WTC11 (cell line): ENCODE data around the gene DYNC2LI1. TPM values are rescaled to one million over a fixed set of nuclear protein-coding genes. Genes with fewer than 3 reads are reported as not detected.

Experiments used
- ATAC-seq: fragments of 200-7000 bp; cut with Tn5 transposase; 2 replicates; pipeline ENCODE4 v1.10.0; 2021; ENCODE audit warnings: mild to moderate bottlenecking, moderate library complexity
- CTCF ChIA-PET: fragments of 300-600 bp; sonication (Branson Sonifier 250); formaldehyde crosslinking; loops from one replicate; lab custom pipeline; 2021; ENCODE audit warnings: antibody characterized with exemption; lab: Charles Lee
- POLR2A ChIA-PET: fragments of 350-600 bp; sonication (Branson Sonifier 250); formaldehyde crosslinking; loops from one replicate; lab custom pipeline; 2021; ENCODE audit warnings: antibody characterized with exemption; lab: Charles Lee
- DNase-seq: peaks from one replicate; pipeline ENCODE4 v3.0.0; 2021; ENCODE audit warnings: low spot score
- H3K27ac Mint-ChIP-seq: 2 replicates; pipeline ENCODE4 v1.8.0; 2021; ENCODE audit warnings: mixed read lengths
- H3K27me3 Mint-ChIP-seq: 2 replicates; pipeline ENCODE4 v1.8.0; 2021; ENCODE audit warnings: low read depth, mild to moderate bottlenecking, moderate library complexity, mixed read lengths
- H3K36me3 Mint-ChIP-seq: 2 replicates; pipeline ENCODE4 v1.8.0; 2021; ENCODE audit warnings: mixed read lengths
- H3K4me1 Mint-ChIP-seq: 2 replicates; pipeline ENCODE4 v1.8.0; 2022; ENCODE audit warnings: mixed read lengths
- H3K4me3 Mint-ChIP-seq: 2 replicates; pipeline ENCODE4 v1.8.0; 2021; ENCODE audit warnings: mild to moderate bottlenecking, moderate library complexity, mixed read lengths
- H3K9me3 Mint-ChIP-seq: 2 replicates; pipeline ENCODE4 v1.8.0; 2021; ENCODE audit warnings: mixed read lengths
- ATF1 ChIP-seq: sonication (generic); formaldehyde crosslinking; IDR thresholded peaks from 2 replicates; pipeline ENCODE4 v1.8.1; 2023; ENCODE audit warnings: mild to moderate bottlenecking, moderate library complexity, missing genetic modification reagents
- ATF3 ChIP-seq: sonication (generic); formaldehyde crosslinking; conservative IDR thresholded peaks from 2 replicates; pipeline ENCODE4 v1.8.1; 2022; ENCODE audit warnings: mild to moderate bottlenecking, missing genetic modification reagents
- ESRRA ChIP-seq: sonication (generic); formaldehyde crosslinking; IDR thresholded peaks from 2 replicates; pipeline ENCODE4 v1.8.1; 2022; ENCODE audit warnings: mild to moderate bottlenecking, missing genetic modification reagents, borderline replicate concordance
- FOXP1 ChIP-seq: sonication (generic); formaldehyde crosslinking; IDR thresholded peaks from 2 replicates; pipeline ENCODE4 v1.8.0; 2022; ENCODE audit warnings: missing genetic modification reagents, mild to moderate bottlenecking, moderate library complexity, borderline replicate concordance
- GRHL2 ChIP-seq: fragments of 250-450 bp; sonication (Bioruptor Pico); IDR thresholded peaks from 2 replicates; pipeline ENCODE4 v1.8.0; 2022; ENCODE audit warnings: mild to moderate bottlenecking, moderate library complexity; ENCODE audit not compliant: insufficient replicate concordance, severe bottlenecking
- HMGA2 ChIP-seq: fragments of 250-450 bp; sonication (Bioruptor Pico); IDR thresholded peaks from 2 replicates; pipeline ENCODE4 v1.4.0; 2021; ENCODE audit warnings: mild to moderate bottlenecking, moderate library complexity
- JUN ChIP-seq: sonication (generic); formaldehyde crosslinking; IDR thresholded peaks from 2 replicates; pipeline ENCODE4 v1.8.0; 2023; ENCODE audit warnings: mild to moderate bottlenecking, missing genetic modification reagents
- NFATC4 ChIP-seq: fragments of 250-450 bp; sonication (Bioruptor Pico); IDR thresholded peaks from 2 replicates; pipeline ENCODE4 v1.9.0; 2021; ENCODE audit warnings: mild to moderate bottlenecking
- NFYB ChIP-seq: sonication (generic); formaldehyde crosslinking; conservative IDR thresholded peaks from 2 replicates; pipeline ENCODE4 v1.8.0; 2022; ENCODE audit warnings: low read depth, missing genetic modification reagents
- OVOL2 ChIP-seq: fragments of 250-450 bp; sonication (Bioruptor Pico); IDR thresholded peaks from 2 replicates; pipeline ENCODE4 v1.9.0; 2021; ENCODE audit warnings: mild to moderate bottlenecking, borderline replicate concordance
- SMAD3 ChIP-seq: sonication (generic); formaldehyde crosslinking; IDR thresholded peaks from 2 replicates; pipeline ENCODE4 v1.8.0; 2022; ENCODE audit warnings: missing genetic modification reagents, mild to moderate bottlenecking, borderline replicate concordance
- SOX15 ChIP-seq: fragments of 250-450 bp; sonication (Bioruptor Pico); IDR thresholded peaks from 2 replicates; pipeline ENCODE4 v1.9.0; 2021; ENCODE audit warnings: mild to moderate bottlenecking
- TEAD1 ChIP-seq: sonication (generic); formaldehyde crosslinking; IDR thresholded peaks from 2 replicates; pipeline ENCODE4 v1.8.0; 2022; ENCODE audit warnings: mild to moderate bottlenecking, missing genetic modification reagents
- USF1 ChIP-seq: sonication (generic); formaldehyde crosslinking; IDR thresholded peaks from 2 replicates; pipeline ENCODE4 v1.8.0; 2022; ENCODE audit warnings: mild to moderate bottlenecking, missing genetic modification reagents
- ZMAT4 ChIP-seq: fragments of 250-450 bp; sonication (Bioruptor Pico); IDR thresholded peaks from 2 replicates; pipeline ENCODE4 v1.9.0; 2021; ENCODE audit warnings: mild to moderate bottlenecking
- ZNF219 ChIP-seq: sonication (generic); formaldehyde crosslinking; IDR thresholded peaks from 2 replicates; pipeline ENCODE4 v1.8.0; 2023; ENCODE audit warnings: missing genetic modification reagents, mild to moderate bottlenecking, borderline replicate concordance
- total RNA-seq: library from RNA; stranded (reverse); gene quantifications from 3 replicates; pipeline ENCODE4 v1.2.3, GENCODE V29; 2021
- TF ChIP-seq, protein P1 (sequence below): sonication (generic); formaldehyde crosslinking; IDR thresholded peaks from 2 replicates; pipeline ENCODE4 v1.8.1; 2022; ENCODE audit warnings: mild to moderate bottlenecking, missing genetic modification reagents, moderate library complexity, borderline replicate concordance
- TF ChIP-seq, protein P2 (sequence below): sonication (generic); formaldehyde crosslinking; IDR thresholded peaks from 2 replicates; pipeline ENCODE4 v1.8.0; 2022; ENCODE audit warnings: mild to moderate bottlenecking, missing genetic modification reagents
- TF ChIP-seq, protein P3 (sequence below): fragments of 250-450 bp; sonication (Bioruptor Pico); IDR thresholded peaks from 2 replicates; pipeline ENCODE4 v2.1.2; 2022; ENCODE audit warnings: mild to moderate bottlenecking, moderate library complexity
- TF ChIP-seq, protein P4 (sequence below): sonication (generic); formaldehyde crosslinking; IDR thresholded peaks from 2 replicates; pipeline ENCODE4 v1.8.0; 2022; ENCODE audit warnings: missing genetic modification reagents

DYNC2LI1 gene
- total RNA-seq, 1 experiment from 2014 or later: 7.0 TPM

- ATAC-seq: no peak
- no peaks in the 10 kb centered on the region for H3K27me3 Mint-ChIP-seq
- POLR2A ChIA-PET: no interaction called here
- no peak overlapping the region for H3K27ac Mint-ChIP-seq
- H3K9me3 Mint-ChIP-seq: no peaks in the 10 kb centered on the region
- no peaks in the 10 kb centered on the region for H3K36me3 Mint-ChIP-seq
- TF ChIP-seq, protein P1, sequence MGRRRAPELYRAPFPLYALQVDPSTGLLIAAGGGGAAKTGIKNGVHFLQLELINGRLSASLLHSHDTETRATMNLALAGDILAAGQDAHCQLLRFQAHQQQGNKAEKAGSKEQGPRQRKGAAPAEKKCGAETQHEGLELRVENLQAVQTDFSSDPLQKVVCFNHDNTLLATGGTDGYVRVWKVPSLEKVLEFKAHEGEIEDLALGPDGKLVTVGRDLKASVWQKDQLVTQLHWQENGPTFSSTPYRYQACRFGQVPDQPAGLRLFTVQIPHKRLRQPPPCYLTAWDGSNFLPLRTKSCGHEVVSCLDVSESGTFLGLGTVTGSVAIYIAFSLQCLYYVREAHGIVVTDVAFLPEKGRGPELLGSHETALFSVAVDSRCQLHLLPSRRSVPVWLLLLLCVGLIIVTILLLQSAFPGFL (CRISPR knock-in tag): no peak
- TF ChIP-seq TEAD1 (no peak), ESRRA (CRISPR knock-in tag) (no peak), ATF3 (CRISPR knock-in tag) (no peak), USF1 (no peak), ZMAT4 (CRISPR knock-in tag) (no peak), FOXP1 (CRISPR knock-in tag) (no peak), ZNF219 (CRISPR knock-in tag) (no peak), JUN (CRISPR knock-in tag) (no peak), SMAD3 (no peak)
- TF ChIP-seq, protein P2, sequence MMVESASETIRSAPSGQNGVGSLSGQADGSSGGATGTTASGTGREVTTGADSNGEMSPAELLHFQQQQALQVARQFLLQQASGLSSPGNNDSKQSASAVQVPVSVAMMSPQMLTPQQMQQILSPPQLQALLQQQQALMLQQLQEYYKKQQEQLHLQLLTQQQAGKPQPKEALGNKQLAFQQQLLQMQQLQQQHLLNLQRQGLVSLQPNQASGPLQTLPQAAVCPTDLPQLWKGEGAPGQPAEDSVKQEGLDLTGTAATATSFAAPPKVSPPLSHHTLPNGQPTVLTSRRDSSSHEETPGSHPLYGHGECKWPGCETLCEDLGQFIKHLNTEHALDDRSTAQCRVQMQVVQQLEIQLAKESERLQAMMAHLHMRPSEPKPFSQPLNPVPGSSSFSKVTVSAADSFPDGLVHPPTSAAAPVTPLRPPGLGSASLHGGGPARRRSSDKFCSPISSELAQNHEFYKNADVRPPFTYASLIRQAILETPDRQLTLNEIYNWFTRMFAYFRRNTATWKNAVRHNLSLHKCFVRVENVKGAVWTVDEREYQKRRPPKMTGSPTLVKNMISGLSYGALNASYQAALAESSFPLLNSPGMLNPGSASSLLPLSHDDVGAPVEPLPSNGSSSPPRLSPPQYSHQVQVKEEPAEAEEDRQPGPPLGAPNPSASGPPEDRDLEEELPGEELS (CRISPR knock-in tag): no peak
- TF ChIP-seq, all 79 proteins: peak for 0
- H3K4me1 Mint-ChIP-seq: no peaks in the 10 kb centered on the region
- DNase-seq: no peak
- no peak overlapping the region for H3K4me3 Mint-ChIP-seq
- CTCF ChIA-PET: no interaction called here
These were observed 36.6 kb downstream of the DYNC2LI1 start for GRCh38 chr2:43810452-43810851.

DNA sequence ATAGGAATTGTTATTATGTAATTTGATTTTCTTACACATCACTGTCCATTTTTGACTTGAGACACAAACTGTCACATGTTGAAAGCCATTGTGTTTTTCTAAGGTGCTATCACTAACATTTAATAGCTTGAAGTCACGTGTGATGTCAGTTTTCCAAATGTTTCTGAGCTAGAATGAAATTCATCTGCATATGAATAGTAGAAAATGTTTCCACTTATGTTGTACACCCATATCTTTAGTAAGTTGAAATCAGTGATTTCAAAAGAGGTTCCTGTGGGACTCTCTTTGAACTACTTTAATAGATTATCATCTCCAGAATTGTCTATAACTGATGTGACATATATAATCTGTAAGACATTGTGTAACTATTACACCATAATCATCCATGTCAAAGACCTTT lies 37.0 kb downstream of the DYNC2LI1 start:
- no peak for DNase-seq
- no peaks in the 10 kb centered on the region for H3K9me3 Mint-ChIP-seq
- no peak overlapping the region for H3K4me3 Mint-ChIP-seq
- H3K27ac Mint-ChIP-seq: no peak overlapping the region
- ChIA-PET POLR2A (no interaction called here), CTCF (no interaction called here)
- H3K36me3 Mint-ChIP-seq: no peaks in the 10 kb centered on the region
- H3K27me3 Mint-ChIP-seq: no peaks in the 10 kb centered on the region
- TF ChIP-seq, protein P3, sequence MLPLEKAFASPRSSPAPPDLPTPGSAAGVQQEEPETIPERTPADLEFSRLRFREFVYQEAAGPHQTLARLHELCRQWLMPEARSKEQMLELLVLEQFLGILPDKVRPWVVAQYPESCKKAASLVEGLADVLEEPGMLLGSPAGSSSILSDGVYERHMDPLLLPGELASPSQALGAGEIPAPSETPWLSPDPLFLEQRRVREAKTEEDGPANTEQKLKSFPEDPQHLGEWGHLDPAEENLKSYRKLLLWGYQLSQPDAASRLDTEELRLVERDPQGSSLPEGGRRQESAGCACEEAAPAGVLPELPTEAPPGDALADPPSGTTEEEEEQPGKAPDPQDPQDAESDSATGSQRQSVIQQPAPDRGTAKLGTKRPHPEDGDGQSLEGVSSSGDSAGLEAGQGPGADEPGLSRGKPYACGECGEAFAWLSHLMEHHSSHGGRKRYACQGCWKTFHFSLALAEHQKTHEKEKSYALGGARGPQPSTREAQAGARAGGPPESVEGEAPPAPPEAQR: no peak
- TF ChIP-seq HMGA2 (CRISPR knock-in tag) (no peak), NFYB (no peak)
- TF ChIP-seq, protein P2 (CRISPR knock-in tag): no peak
- TF ChIP-seq, all 79 proteins: peak for 0
- no peaks in the 10 kb centered on the region for H3K4me1 Mint-ChIP-seq
- ATAC-seq: no peak

- ChIA-PET POLR2A (no interaction called here), CTCF (no interaction called here)
- no peak for DNase-seq
- no peak for ATAC-seq
- no peaks in the 10 kb centered on the region for H3K36me3 Mint-ChIP-seq
- no peaks in the 10 kb centered on the region for H3K27me3 Mint-ChIP-seq
- no peaks in the 10 kb centered on the region; the same call in 1 of the 2 replicates for H3K9me3 Mint-ChIP-seq
- H3K4me3 Mint-ChIP-seq: no peak overlapping the region
- H3K4me1 Mint-ChIP-seq: no peaks in the 10 kb centered on the region
- no peak overlapping the region for H3K27ac Mint-ChIP-seq
- TF ChIP-seq NFATC4 (CRISPR knock-in tag) (no peak), OVOL2 (CRISPR knock-in tag) (no peak), ATF1 (no peak), GRHL2 (no peak), SOX15 (no peak), USF1 (no peak)
- TF ChIP-seq, protein P4, sequence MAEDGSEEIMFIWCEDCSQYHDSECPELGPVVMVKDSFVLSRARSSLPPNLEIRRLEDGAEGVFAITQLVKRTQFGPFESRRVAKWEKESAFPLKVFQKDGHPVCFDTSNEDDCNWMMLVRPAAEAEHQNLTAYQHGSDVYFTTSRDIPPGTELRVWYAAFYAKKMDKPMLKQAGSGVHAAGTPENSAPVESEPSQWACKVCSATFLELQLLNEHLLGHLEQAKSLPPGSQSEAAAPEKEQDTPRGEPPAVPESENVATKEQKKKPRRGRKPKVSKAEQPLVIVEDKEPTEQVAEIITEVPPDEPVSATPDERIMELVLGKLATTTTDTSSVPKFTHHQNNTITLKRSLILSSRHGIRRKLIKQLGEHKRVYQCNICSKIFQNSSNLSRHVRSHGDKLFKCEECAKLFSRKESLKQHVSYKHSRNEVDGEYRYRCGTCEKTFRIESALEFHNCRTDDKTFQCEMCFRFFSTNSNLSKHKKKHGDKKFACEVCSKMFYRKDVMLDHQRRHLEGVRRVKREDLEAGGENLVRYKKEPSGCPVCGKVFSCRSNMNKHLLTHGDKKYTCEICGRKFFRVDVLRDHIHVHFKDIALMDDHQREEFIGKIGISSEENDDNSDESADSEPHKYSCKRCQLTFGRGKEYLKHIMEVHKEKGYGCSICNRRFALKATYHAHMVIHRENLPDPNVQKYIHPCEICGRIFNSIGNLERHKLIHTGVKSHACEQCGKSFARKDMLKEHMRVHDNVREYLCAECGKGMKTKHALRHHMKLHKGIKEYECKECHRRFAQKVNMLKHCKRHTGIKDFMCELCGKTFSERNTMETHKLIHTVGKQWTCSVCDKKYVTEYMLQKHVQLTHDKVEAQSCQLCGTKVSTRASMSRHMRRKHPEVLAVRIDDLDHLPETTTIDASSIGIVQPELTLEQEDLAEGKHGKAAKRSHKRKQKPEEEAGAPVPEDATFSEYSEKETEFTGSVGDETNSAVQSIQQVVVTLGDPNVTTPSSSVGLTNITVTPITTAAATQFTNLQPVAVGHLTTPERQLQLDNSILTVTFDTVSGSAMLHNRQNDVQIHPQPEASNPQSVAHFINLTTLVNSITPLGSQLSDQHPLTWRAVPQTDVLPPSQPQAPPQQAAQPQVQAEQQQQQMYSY: no peak
These were observed 38.2 kb downstream of the DYNC2LI1 start for GRCh38 chr2:43812006-43812405.
